ENCODE data around the gene L1TD1.
"Not testable (repeated sequence)": the region's sequence is repeated elsewhere in the genome, so short reads cannot be mapped to it uniquely, and the experiment has no call there.

Gene L1TD1

GRCh38 chr1:62198069-62198780, 3.6 kb downstream of the L1TD1 start:
- DNase-seq, result peak in 2 of 10 donors; percentile 2 to 9

GRCh38 chr1:62198781-62199125, 4.1 kb downstream of the L1TD1 start:
- intact Hi-C loops (cut with DNase I), result no loop called here
- peak in 2 of 10 donors; percentile 4 to 22 for DNase-seq

More at GRCh38 chr1:62198069-62198780, 3.6 kb downstream of the L1TD1 start:
- intact Hi-C loops (cut with DNase I), result no loop called here

GRCh38 chr1:62207187-62207586, 12.5 kb downstream of the L1TD1 start:
- no peak for DNase-seq
- intact Hi-C loops (cut with DNase I), result no loop called here

- DNase-seq, result peak in 2 of 10 donors; percentile 30 to 38
- intact Hi-C loops (cut with DNase I), result no loop called here
These were observed 13.4 kb downstream of the L1TD1 start for GRCh38 chr1:62208087-62208486.

GRCh38 chr1:62208970-62209369, 14.3 kb downstream of the L1TD1 start:
- DNase-seq, result no peak
- intact Hi-C loops (cut with DNase I), result no loop called here

GRCh38 chr1:62209931-62210595, 15.4 kb downstream of the L1TD1 start:
- DNase-seq, result no peak
- intact Hi-C loops (cut with DNase I), result no loop called here

GRCh38 chr1:62210960-62211359, 16.3 kb downstream of the L1TD1 start:
- intact Hi-C loops (cut with DNase I), result no loop called here
- DNase-seq, result no peak

- no peak for DNase-seq
- intact Hi-C loops (cut with DNase I), result no loop called here
These were observed 17.8 kb downstream of the L1TD1 start for GRCh38 chr1:62212411-62212810.

- peak in 2 of 10 donors; percentile 1 to 11 for DNase-seq
- intact Hi-C loops (cut with DNase I), result no loop called here
These were observed 18.6 kb downstream of the L1TD1 start for GRCh38 chr1:62213075-62213914.

GRCh38 chr1:62218604-62219003, 24.0 kb downstream of the L1TD1 start:
- intact Hi-C loops (cut with DNase I), result no loop called here
- peak in 1 of 10 donors; percentile 10 for DNase-seq

GRCh38 chr1:62220456-62220855, 25.8 kb downstream of the L1TD1 start:
- intact Hi-C loops (cut with DNase I), result not testable (repeated sequence)
- peak in 2 of 10 donors; percentile 40 to 70 for DNase-seq

- intact Hi-C loops (cut with DNase I), result no loop called here
- peak in 1 of 10 donors; percentile 1 for DNase-seq
These were observed 26.5 kb downstream of the L1TD1 start for GRCh38 chr1:62221171-62221570.

- peak in 1 of 10 donors; percentile 55 for DNase-seq
These were observed 27.7 kb downstream of the L1TD1 start for GRCh38 chr1:62222321-62222720.

GRCh38 chr1:62224182-62224581, 29.5 kb downstream of the L1TD1 start:
- peak in 1 of 10 donors; percentile 2 for DNase-seq
- intact Hi-C loops (cut with DNase I), result no loop called here

More at GRCh38 chr1:62222321-62222720, 27.7 kb downstream of the L1TD1 start:
- intact Hi-C loops (cut with DNase I), result no loop called here

GRCh38 chr1:62227496-62227895, 32.8 kb downstream of the L1TD1 start:
- DNase-seq, result peak in 2 of 10 donors; percentile 32 to 48

GRCh38 chr1:62228136-62228882, 33.7 kb downstream of the L1TD1 start:
- peak in 2 of 10 donors; percentile 52 to 61 for DNase-seq
- intact Hi-C loops (cut with DNase I), result no loop called here

More at GRCh38 chr1:62227496-62227895, 32.8 kb downstream of the L1TD1 start:
- intact Hi-C loops (cut with DNase I), result no loop called here

GRCh38 chr1:62228883-62229187, 34.2 kb downstream of the L1TD1 start:
- intact Hi-C loops (cut with DNase I), result no loop called here
- DNase-seq, result peak in 2 of 10 donors; percentile 33 to 56

- intact Hi-C loops (cut with DNase I), result no loop called here
- DNase-seq, result peak in 2 of 10 donors; percentile 11 to 43
These were observed 34.8 kb downstream of the L1TD1 start for GRCh38 chr1:62229468-62229867.

GRCh38 chr1:62229932-62230331, 35.3 kb downstream of the L1TD1 start:
- intact Hi-C loops (cut with DNase I), result no loop called here
- DNase-seq, result peak in 1 of 10 donors; percentile 18

- DNase-seq, result peak in 2 of 10 donors; percentile 5 to 46
These were observed 36.1 kb downstream of the L1TD1 start for GRCh38 chr1:62230718-62231117.

More at GRCh38 chr1:62230718-62231117, 36.1 kb downstream of the L1TD1 start:
- intact Hi-C loops (cut with DNase I), result no loop called here

All from posterior cingulate gyrus (tissue), 11 donors.